Measurements from ENCODE around the gene PIKFYVE. TPM values are rescaled to one million over a fixed set of nuclear protein-coding genes. Genes with fewer than 3 reads are reported as not detected.
A peak's percentile ranks its signal among the peaks of the same experiment; 100 is the strongest.

PIKFYVE gene
- total and polyA plus RNA-seq, 2 donors (not counting 1 experiment from before 2014, with no cell fraction given): 20.3 to 80.9 TPM

DNA sequence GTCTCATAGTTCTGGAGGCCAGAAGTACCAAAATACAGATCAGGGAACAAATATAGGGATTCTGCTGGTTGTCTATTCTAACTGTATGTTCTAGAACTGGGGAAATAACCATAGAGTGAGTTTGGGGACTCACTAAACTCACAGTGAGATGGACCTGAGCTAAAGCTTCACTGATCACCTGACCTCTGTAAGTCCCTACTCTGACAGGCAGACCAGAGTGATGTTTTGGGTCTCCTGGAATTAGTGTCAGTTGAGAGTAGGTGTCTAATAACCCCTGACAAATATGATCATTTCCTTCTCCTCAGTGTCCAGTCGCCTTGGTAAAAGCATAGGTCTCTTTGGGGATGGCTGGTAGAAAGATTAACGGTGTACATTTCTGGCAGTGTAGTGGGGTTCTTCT lies 14.2 kb downstream of the PIKFYVE start:
- Mint-ChIP-seq H3K27me3 (no peaks in the 10 kb centered on the region), H3K9me3 (ENCODE audit: insufficient read depth) (peaks cover 5% of the 10 kb centered on the region), H3K4me1 (peaks cover 23% of the 10 kb centered on the region), H3K4me3 (no peak overlapping the region), H3K27ac (peak overlapping the region; percentile 50)
- Histone ChIP-seq H3K4me3 (ENCODE audit: control extremely low read depth in 1 of 5, extremely low read depth in 1 of 5, insufficient read depth in 1 of 5, low read depth in 2 of 5, low read length in 4 of 5) (no peak overlapping the region), H3K79me2 (ENCODE audit: control insufficient read depth, insufficient read depth, low read length) (peaks cover 78% of the 10 kb centered on the region), H3K27me3 (replicated peaks in 1 of 4; ENCODE audit: control extremely low read depth in 1 of 4, control insufficient read depth in 3 of 4, insufficient read depth in 4 of 4, low read length in 3 of 4) (no peaks in the 10 kb centered on the region), H3K4me1 (ENCODE audit: control insufficient read depth in 2 of 2, insufficient read depth in 2 of 2, low read length in 2 of 2) (no peaks in the 10 kb centered on the region), H3K9me3 (ENCODE audit: control extremely low read depth in 1 of 3, control insufficient read depth in 2 of 3, insufficient read depth in 1 of 3, low read length in 2 of 3) (peaks cover 0 to 2% (median 0%) of the 10 kb centered on the region in 3 donors), H2AFZ (ENCODE audit: insufficient read depth, low read depth, low read length, poor library complexity, severe bottlenecking) (no peak overlapping the region), H3K27ac (ENCODE audit: low read length in 2 of 2) (peak overlapping the region in 1 of 2 donors; percentile 16), H3K36me3 (replicated peaks in 1 of 2; ENCODE audit: control extremely low read depth in 1 of 2, control insufficient read depth in 1 of 2, extremely low read depth in 1 of 2, insufficient read depth in 2 of 2, low read length in 1 of 2) (peaks cover 3 to 79% of the 10 kb centered on the region in 2 experiments), H3K9ac (ENCODE audit: low read length) (no peak overlapping the region), H3K4me2 (replicated peaks; ENCODE audit: low read depth, low read length, poor library complexity, severe bottlenecking) (no peak overlapping the region), H4K20me1 (ENCODE audit: control insufficient read depth, insufficient read depth, low read length, poor library complexity, severe bottlenecking) (peaks cover 32% of the 10 kb centered on the region)
- CTCF ChIA-PET: no interaction called here
- POLR2A ChIA-PET: no interaction called here
- no peak for TF ChIP-seq EZH2 (IDR thresholded peaks at IDR 0.05; ENCODE audit: borderline replicate concordance, insufficient read depth, low read depth, low read length, poor library complexity, severe bottlenecking)
- TF ChIP-seq, protein P1, sequence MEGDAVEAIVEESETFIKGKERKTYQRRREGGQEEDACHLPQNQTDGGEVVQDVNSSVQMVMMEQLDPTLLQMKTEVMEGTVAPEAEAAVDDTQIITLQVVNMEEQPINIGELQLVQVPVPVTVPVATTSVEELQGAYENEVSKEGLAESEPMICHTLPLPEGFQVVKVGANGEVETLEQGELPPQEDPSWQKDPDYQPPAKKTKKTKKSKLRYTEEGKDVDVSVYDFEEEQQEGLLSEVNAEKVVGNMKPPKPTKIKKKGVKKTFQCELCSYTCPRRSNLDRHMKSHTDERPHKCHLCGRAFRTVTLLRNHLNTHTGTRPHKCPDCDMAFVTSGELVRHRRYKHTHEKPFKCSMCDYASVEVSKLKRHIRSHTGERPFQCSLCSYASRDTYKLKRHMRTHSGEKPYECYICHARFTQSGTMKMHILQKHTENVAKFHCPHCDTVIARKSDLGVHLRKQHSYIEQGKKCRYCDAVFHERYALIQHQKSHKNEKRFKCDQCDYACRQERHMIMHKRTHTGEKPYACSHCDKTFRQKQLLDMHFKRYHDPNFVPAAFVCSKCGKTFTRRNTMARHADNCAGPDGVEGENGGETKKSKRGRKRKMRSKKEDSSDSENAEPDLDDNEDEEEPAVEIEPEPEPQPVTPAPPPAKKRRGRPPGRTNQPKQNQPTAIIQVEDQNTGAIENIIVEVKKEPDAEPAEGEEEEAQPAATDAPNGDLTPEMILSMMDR (IDR thresholded peaks at IDR 0.05): no peak
- intact Hi-C loops (cut with micrococcal nuclease): no loop called here
- ATAC-seq (ENCODE audit: low read depth) (no peak), DNase-seq (no peak)
- WGBS (ENCODE audit: insufficient coverage): no CpG with 5 or more reads among the region's 2 CpGs

DNA sequence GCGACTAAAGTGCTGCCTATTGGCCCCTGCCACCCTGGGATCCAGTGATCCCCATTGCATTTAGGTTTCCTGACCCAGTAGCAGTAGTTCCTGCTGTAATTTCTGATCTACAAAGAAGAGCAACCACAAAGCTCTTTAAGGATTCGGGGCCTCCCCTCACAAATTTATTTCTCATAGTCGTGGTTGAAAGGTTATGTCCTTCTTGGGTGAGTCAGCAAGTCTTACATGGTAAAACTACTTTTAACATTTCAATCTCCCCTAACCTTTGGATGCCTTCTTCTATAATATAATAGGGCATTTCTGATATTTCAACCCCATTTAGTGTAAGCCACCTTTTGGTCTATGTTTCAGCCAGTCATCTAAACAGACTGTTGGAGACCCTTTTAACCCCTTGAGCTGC lies 14.9 kb downstream of the PIKFYVE start:
- Histone ChIP-seq H3K27ac (ENCODE audit: low read length in 2 of 2) (peak overlapping the region in 1 of 2 donors; percentile 20), H3K79me2 (ENCODE audit: control insufficient read depth, insufficient read depth, low read length) (peaks cover 75% of the 10 kb centered on the region), H3K27me3 (replicated peaks in 1 of 4; ENCODE audit: control extremely low read depth in 1 of 4, control insufficient read depth in 3 of 4, insufficient read depth in 4 of 4, low read length in 3 of 4) (no peaks in the 10 kb centered on the region), H3K9ac (ENCODE audit: low read length) (no peak overlapping the region), H4K20me1 (ENCODE audit: control insufficient read depth, insufficient read depth, low read length, poor library complexity, severe bottlenecking) (peaks cover 32% of the 10 kb centered on the region), H3K9me3 (ENCODE audit: control extremely low read depth in 1 of 3, control insufficient read depth in 2 of 3, insufficient read depth in 1 of 3, low read length in 2 of 3) (peaks cover 0 to 2% (median 0%) of the 10 kb centered on the region in 3 donors), H3K36me3 (replicated peaks in 1 of 2; ENCODE audit: control extremely low read depth in 1 of 2, control insufficient read depth in 1 of 2, extremely low read depth in 1 of 2, insufficient read depth in 2 of 2, low read length in 1 of 2) (peaks cover 3 to 80% of the 10 kb centered on the region in 2 experiments), H2AFZ (ENCODE audit: insufficient read depth, low read depth, low read length, poor library complexity, severe bottlenecking) (no peak overlapping the region), H3K4me2 (replicated peaks; ENCODE audit: low read depth, low read length, poor library complexity, severe bottlenecking) (no peak overlapping the region), H3K4me3 (ENCODE audit: control extremely low read depth in 1 of 5, extremely low read depth in 1 of 5, insufficient read depth in 1 of 5, low read depth in 2 of 5, low read length in 4 of 5) (no peak overlapping the region), H3K4me1 (ENCODE audit: control insufficient read depth in 2 of 2, insufficient read depth in 2 of 2, low read length in 2 of 2) (peaks cover 0 to 3% of the 10 kb centered on the region in 2 donors)
- H3K9me3 Mint-ChIP-seq (ENCODE audit: insufficient read depth): peaks cover 5% of the 10 kb centered on the region
- ChIA-PET CTCF (no interaction called here), POLR2A (no interaction called here)
- DNase-seq (no peak), ATAC-seq (ENCODE audit: low read depth) (no peak)
- 100% methylated on average over 1 of the region's 3 CpGs for WGBS (ENCODE audit: insufficient coverage)
- no peak for TF ChIP-seq EZH2 (IDR thresholded peaks at IDR 0.05; ENCODE audit: borderline replicate concordance, insufficient read depth, low read depth, low read length, poor library complexity, severe bottlenecking)
- TF ChIP-seq, protein P1 (IDR thresholded peaks at IDR 0.05): no peak
- H3K27ac Mint-ChIP-seq: no peak overlapping the region
- H3K4me1 Mint-ChIP-seq: peaks cover 27% of the 10 kb centered on the region
- H3K27me3 Mint-ChIP-seq: no peaks in the 10 kb centered on the region
- H3K4me3 Mint-ChIP-seq: no peak overlapping the region
- intact Hi-C loops (cut with micrococcal nuclease): no loop called here
